ENCODE data around the gene ROBO1.

GRCh38 chr3:78844307-78844706 lies 923.5 kb downstream of the ROBO1 start:
- TF ChIP-seq CTCF (IDR thresholded peaks at IDR 0.05; ENCODE audit: control extremely low read depth in 1 of 3, insufficient read depth in 1 of 3, low read depth in 1 of 3, low read length in 3 of 3) = no peak
- no peak for TF ChIP-seq CEBPB (IDR thresholded peaks at IDR 0.05; ENCODE audit: low read depth, low read length)
- TF ChIP-seq GABPA (IDR thresholded peaks at IDR 0.05; ENCODE audit: borderline replicate concordance, insufficient read depth, low read length) = no peak
- TF ChIP-seq RXRA (IDR thresholded peaks at IDR 0.05; ENCODE audit: insufficient read depth, low read depth, low read length) = no peak
- TF ChIP-seq POLR2AphosphoS5 (IDR thresholded peaks at IDR 0.05; ENCODE audit: low read depth, low read length) = no peak
- TF ChIP-seq TBP (IDR thresholded peaks at IDR 0.05; ENCODE audit: low read depth, low read length) = no peak
- no peak for TF ChIP-seq SIN3A (conservative IDR thresholded peaks at IDR 0.05 in 1 of 2, IDR thresholded peaks at IDR 0.05 in 1 of 2; ENCODE audit: low read depth in 1 of 2, low read length in 2 of 2)
- no peak for TF ChIP-seq CBX8 (IDR thresholded peaks at IDR 0.05; ENCODE audit: borderline replicate concordance, low read depth, low read length)
- TF ChIP-seq KDM5A (IDR thresholded peaks at IDR 0.05; ENCODE audit: low read length) = no peak
- no peak for TF ChIP-seq EZH2 (IDR thresholded peaks at IDR 0.05; ENCODE audit: low read depth, low read length, severe bottlenecking)
- no peak for TF ChIP-seq CREB1 (IDR thresholded peaks at IDR 0.05)
- no peak for TF ChIP-seq POLR2A (IDR thresholded peaks at IDR 0.05; ENCODE audit: control extremely low read depth in 1 of 2, low read depth in 2 of 2, low read length in 2 of 2)
